Mesenchymal stem cell (in vitro differentiated cells and primary cell): Measurements from ENCODE around the gene POU1F1.
A peak's percentile ranks its signal among the peaks of the same experiment; 100 is the strongest.

Experiments used
- DNase-seq: peaks from one replicate; pipeline ENCODE4 v3.0.0-alpha.2; 2013
- H2AFZ ChIP-seq: one replicate; pipeline ENCODE4 v1.6.1; 2013; ENCODE audit warnings: low read depth, mild to moderate bottlenecking, control low read depth, inconsistent platforms, low read length, moderate library complexity
- H2AK5ac ChIP-seq: 2 replicates; pipeline ENCODE4 v1.6.1; 2013; ENCODE audit warnings: low read length, moderate library complexity, mild to moderate bottlenecking, inconsistent platforms; ENCODE audit not compliant: severe bottlenecking
- H2BK120ac ChIP-seq: one replicate; pipeline ENCODE4 v1.6.1; 2013; ENCODE audit warnings: low read depth, mild to moderate bottlenecking, inconsistent platforms, low read length, moderate library complexity
- H2BK12ac ChIP-seq, 2 experiments: one replicate each; pipeline ENCODE4 v1.6.1; 2013; ENCODE audit warnings: inconsistent platforms in 2 of 2, low read length in 2 of 2, mild to moderate bottlenecking in 2 of 2, moderate library complexity in 2 of 2, control low read depth in 1 of 2
- H2BK15ac ChIP-seq: one replicate; pipeline ENCODE4 v1.6.1; 2013; ENCODE audit warnings: mild to moderate bottlenecking, low read depth, inconsistent platforms; ENCODE audit not compliant: poor library complexity, severe bottlenecking
- H2BK5ac ChIP-seq: 2 replicates; pipeline ENCODE4 v1.6.1; 2013; ENCODE audit warnings: low read depth, mild to moderate bottlenecking, low read length, control low read depth, inconsistent platforms; ENCODE audit not compliant: poor library complexity, severe bottlenecking
- H3K14ac ChIP-seq, 2 experiments: one replicate each; pipeline ENCODE4 v1.6.1; 2013; ENCODE audit warnings: inconsistent platforms in 2 of 2, low read length in 2 of 2, control low read depth in 1 of 2, mild to moderate bottlenecking in 1 of 2, moderate library complexity in 1 of 2
- H3K18ac ChIP-seq, 2 experiments: one replicate each; pipeline ENCODE4 v1.6.1; 2013; ENCODE audit warnings: inconsistent platforms in 2 of 2, low read length in 2 of 2, control low read depth in 1 of 2, low read depth in 1 of 2, mild to moderate bottlenecking in 1 of 2
- H3K23ac ChIP-seq, 2 experiments: one replicate each; pipeline ENCODE4 v1.6.1; 2013; ENCODE audit warnings: inconsistent platforms in 2 of 2, low read length in 2 of 2, mild to moderate bottlenecking in 2 of 2, moderate library complexity in 2 of 2, control low read depth in 1 of 2
- H3K27ac ChIP-seq: 2 replicates; pipeline ENCODE4 v1.5.1; 2013; ENCODE audit warnings: mild to moderate bottlenecking, moderate library complexity, low read length, control low read depth, inconsistent platforms; ENCODE audit not compliant: poor library complexity, severe bottlenecking
- H3K27me3 ChIP-seq, 2 experiments: 2 replicates each; pipeline versions ENCODE4 v1.6.1 to v1.7.0; 2013; ENCODE audit warnings: low read length in 2 of 2, mild to moderate bottlenecking in 2 of 2, moderate library complexity in 2 of 2, control low read depth in 1 of 2, inconsistent platforms in 1 of 2; ENCODE audit not compliant: control insufficient read depth in 1 of 2, insufficient read depth in 1 of 2
- H3K36me3 ChIP-seq, 2 experiments: 2 replicates each; pipeline versions ENCODE4 v1.6.1 to v1.7.0; 2013; ENCODE audit warnings: low read length in 2 of 2, control low read depth in 1 of 2, inconsistent platforms in 1 of 2, low read depth in 1 of 2, mild to moderate bottlenecking in 1 of 2; ENCODE audit not compliant: insufficient read depth in 2 of 2, control insufficient read depth in 1 of 2
- H3K4ac ChIP-seq, 2 experiments: one replicate each; pipeline ENCODE4 v1.6.1; 2013; ENCODE audit warnings: inconsistent platforms in 2 of 2, low read length in 2 of 2, mild to moderate bottlenecking in 2 of 2, moderate library complexity in 2 of 2, control low read depth in 1 of 2, low read depth in 1 of 2
- H3K4me1 ChIP-seq: 2 replicates; pipeline ENCODE4 v1.6.1; 2013; ENCODE audit warnings: low read depth, low read length, control low read depth; ENCODE audit not compliant: control insufficient read depth, insufficient read depth
- H3K4me2 ChIP-seq: 2 replicates; pipeline ENCODE4 v1.6.1; 2013; ENCODE audit warnings: low read length, mild to moderate bottlenecking, inconsistent platforms; ENCODE audit not compliant: poor library complexity, severe bottlenecking
- H3K4me3 ChIP-seq, 2 experiments: 2 replicates each; pipeline versions ENCODE4 v1.5.1 to v1.7.0; 2013; ENCODE audit warnings: low read length in 2 of 2, mild to moderate bottlenecking in 2 of 2, control low read depth in 1 of 2, low read depth in 1 of 2; ENCODE audit not compliant: insufficient read depth in 1 of 2
- H3K79me1 ChIP-seq: replicated peaks from 2 replicates; pipeline ENCODE4 v1.6.1; 2013; ENCODE audit warnings: mild to moderate bottlenecking, control low read depth, low read length, inconsistent platforms; ENCODE audit not compliant: poor library complexity, severe bottlenecking
- H3K9ac ChIP-seq: 2 replicates; pipeline ENCODE4 v1.7.0; 2013; ENCODE audit warnings: mild to moderate bottlenecking, low read length, moderate library complexity
- H3K9me3 ChIP-seq: 2 replicates; pipeline ENCODE4 v1.7.0; 2013; ENCODE audit warnings: mild to moderate bottlenecking, low read length; ENCODE audit not compliant: control insufficient read depth
- H4K8ac ChIP-seq: one replicate; pipeline ENCODE4 v1.6.1; 2013; ENCODE audit warnings: inconsistent platforms, mild to moderate bottlenecking, low read length, moderate library complexity
- H4K91ac ChIP-seq: one replicate; pipeline ENCODE4 v1.6.1; 2013; ENCODE audit warnings: mild to moderate bottlenecking, low read length, inconsistent platforms
- WGBS: methylation state at CpG from one replicate; pipeline ENCODE4 v1.1.7; 2013; ENCODE audit warnings: mixed read lengths; 5-methylcytosine and 5-hydroxymethylcytosine counted together

The POU1F1 gene

DNA sequence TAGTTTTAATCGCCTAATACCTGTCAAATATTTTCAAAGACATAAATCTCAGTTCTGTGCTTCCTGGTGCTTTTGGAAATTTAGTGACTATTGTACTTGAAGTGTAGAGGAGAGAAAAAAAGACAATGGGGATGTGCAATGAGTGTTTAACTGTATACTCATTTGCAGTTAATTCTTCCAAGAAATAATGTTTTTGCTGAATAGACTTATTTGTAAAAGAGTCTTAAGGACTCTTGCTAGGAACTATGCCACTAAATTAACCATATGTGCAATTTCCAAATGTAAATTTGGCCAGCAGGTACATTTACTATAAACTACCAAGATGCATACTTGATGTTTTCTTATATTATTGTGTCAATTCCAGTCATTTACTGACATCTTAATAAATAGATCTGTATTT lies 47.3 kb downstream of the POU1F1 start:
- Histone ChIP-seq H3K23ac (no peak overlapping the region), H3K4me3 (peak overlapping the region in 1 of 2 experiments; percentile 100), H3K79me1 (peaks cover 4% of the 10 kb centered on the region), H2AK5ac (no peak overlapping the region), H2BK15ac (no peak overlapping the region), H2BK12ac (no peak overlapping the region), H3K4ac (no peak overlapping the region), H4K8ac (no peak overlapping the region), H3K18ac (no peak overlapping the region), H3K27ac (no peak overlapping the region), H3K36me3 (peaks cover 0 to 6% of the 10 kb centered on the region in 2 experiments), H3K4me1 (no peaks in the 10 kb centered on the region), H3K9me3 (no peaks in the 10 kb centered on the region), H2AFZ (no peak overlapping the region), H4K91ac (no peak overlapping the region), H2BK5ac (no peak overlapping the region), H3K27me3 (no peaks in the 10 kb centered on the region), H3K9ac (peak overlapping the region; percentile 99), H3K14ac (no peak overlapping the region), H2BK120ac (no peak overlapping the region), H3K4me2 (no peak overlapping the region)
- no CpG with 5 or more reads among the region's 1 CpG for WGBS
- DNase-seq, result no peak

DNA sequence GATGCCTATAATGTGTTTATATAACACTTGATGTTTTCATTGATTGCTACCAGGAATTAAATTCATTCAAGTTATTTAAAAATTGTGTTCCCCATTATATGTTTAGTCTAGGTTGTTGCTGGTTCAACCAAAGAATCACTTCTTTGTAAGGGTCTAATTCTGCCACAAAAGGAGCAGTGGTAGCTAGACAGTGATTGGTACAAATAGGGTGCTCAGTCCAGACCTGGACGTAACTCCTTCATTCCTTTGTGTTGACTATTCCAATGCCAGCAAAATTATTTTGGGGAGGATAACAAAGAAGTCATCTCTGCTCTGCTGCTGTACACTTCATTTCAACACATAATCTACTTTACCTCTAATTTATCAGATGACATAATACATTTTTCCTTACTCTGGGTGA lies 48.1 kb downstream of the POU1F1 start:
- no peaks in the 10 kb centered on the region for H3K9me3 ChIP-seq
- H3K79me1 ChIP-seq, result peaks cover 4% of the 10 kb centered on the region
- WGBS, result 27% methylated on average over 1 of the region's 1 CpG
- no peak overlapping the region for H4K8ac ChIP-seq
- H3K18ac ChIP-seq, result no peak overlapping the region
- H3K27me3 ChIP-seq, result no peaks in the 10 kb centered on the region
- no peaks in the 10 kb centered on the region for H3K4me1 ChIP-seq
- no peak overlapping the region for H3K4ac ChIP-seq
- H3K36me3 ChIP-seq, result peaks cover 0 to 6% of the 10 kb centered on the region in 2 experiments
- peak overlapping the region; percentile 99 for H3K9ac ChIP-seq
- H3K27ac ChIP-seq, result no peak overlapping the region
- H2BK120ac ChIP-seq, result no peak overlapping the region
- no peak overlapping the region for H2BK5ac ChIP-seq
- H4K91ac ChIP-seq, result no peak overlapping the region
- peak overlapping the region in 1 of 2 experiments; percentile 100 for H3K4me3 ChIP-seq
- H3K14ac ChIP-seq, result no peak overlapping the region
- H2AK5ac ChIP-seq, result no peak overlapping the region
- no peak overlapping the region for H3K23ac ChIP-seq
- peak; percentile 11 for DNase-seq
- H2AFZ ChIP-seq, result no peak overlapping the region
- H2BK15ac ChIP-seq, result no peak overlapping the region
- H2BK12ac ChIP-seq, result no peak overlapping the region
- H3K4me2 ChIP-seq, result peak overlapping the region; percentile 53

DNA sequence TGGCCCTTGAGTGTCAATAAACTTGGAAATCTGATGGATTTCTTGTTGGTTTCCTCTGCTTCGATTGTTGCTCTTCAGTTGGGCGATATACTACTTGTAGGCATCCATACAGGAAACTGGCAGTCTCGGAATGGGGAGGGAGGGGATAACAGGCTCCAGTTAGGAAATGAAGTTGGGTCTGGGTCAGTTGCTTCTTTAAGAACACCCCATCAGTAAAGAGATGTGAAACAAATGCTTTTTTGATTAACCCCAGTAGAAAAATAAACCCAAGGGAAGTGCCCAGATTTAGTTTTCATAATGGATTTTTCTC lies 48.6 kb downstream of the POU1F1 start:
- no peak overlapping the region for H2BK15ac ChIP-seq
- no peak overlapping the region for H2BK5ac ChIP-seq
- DNase-seq, result no peak
- no peak overlapping the region for H3K23ac ChIP-seq
- H3K9ac ChIP-seq, result peak overlapping the region; percentile 99
- H4K91ac ChIP-seq, result no peak overlapping the region
- H3K27ac ChIP-seq, result peak overlapping the region; percentile 48
- peak overlapping the region; percentile 97 for H4K8ac ChIP-seq
- no peak overlapping the region for H2BK120ac ChIP-seq
- H2AK5ac ChIP-seq, result no peak overlapping the region
- peak overlapping the region; percentile 96 for H2AFZ ChIP-seq
- H3K4me1 ChIP-seq, result no peaks in the 10 kb centered on the region
- H3K14ac ChIP-seq, result peak overlapping the region in 1 of 2 experiments; percentile 86
- peak overlapping the region in 1 of 2 experiments; percentile 62 for H3K18ac ChIP-seq
- 0% methylated on average over 3 of the region's 3 CpGs for WGBS
- peaks cover 4% of the 10 kb centered on the region for H3K79me1 ChIP-seq
- no peak overlapping the region for H2BK12ac ChIP-seq
- H3K4ac ChIP-seq, result peak overlapping the region; percentile 84 to 93
- no peaks in the 10 kb centered on the region for H3K27me3 ChIP-seq
- no peaks in the 10 kb centered on the region for H3K9me3 ChIP-seq
- H3K4me3 ChIP-seq, result peak overlapping the region; percentile 97 to 100
- peak overlapping the region; percentile 62 for H3K4me2 ChIP-seq
- H3K36me3 ChIP-seq, result peaks cover 0 to 6% of the 10 kb centered on the region in 2 experiments

DNA sequence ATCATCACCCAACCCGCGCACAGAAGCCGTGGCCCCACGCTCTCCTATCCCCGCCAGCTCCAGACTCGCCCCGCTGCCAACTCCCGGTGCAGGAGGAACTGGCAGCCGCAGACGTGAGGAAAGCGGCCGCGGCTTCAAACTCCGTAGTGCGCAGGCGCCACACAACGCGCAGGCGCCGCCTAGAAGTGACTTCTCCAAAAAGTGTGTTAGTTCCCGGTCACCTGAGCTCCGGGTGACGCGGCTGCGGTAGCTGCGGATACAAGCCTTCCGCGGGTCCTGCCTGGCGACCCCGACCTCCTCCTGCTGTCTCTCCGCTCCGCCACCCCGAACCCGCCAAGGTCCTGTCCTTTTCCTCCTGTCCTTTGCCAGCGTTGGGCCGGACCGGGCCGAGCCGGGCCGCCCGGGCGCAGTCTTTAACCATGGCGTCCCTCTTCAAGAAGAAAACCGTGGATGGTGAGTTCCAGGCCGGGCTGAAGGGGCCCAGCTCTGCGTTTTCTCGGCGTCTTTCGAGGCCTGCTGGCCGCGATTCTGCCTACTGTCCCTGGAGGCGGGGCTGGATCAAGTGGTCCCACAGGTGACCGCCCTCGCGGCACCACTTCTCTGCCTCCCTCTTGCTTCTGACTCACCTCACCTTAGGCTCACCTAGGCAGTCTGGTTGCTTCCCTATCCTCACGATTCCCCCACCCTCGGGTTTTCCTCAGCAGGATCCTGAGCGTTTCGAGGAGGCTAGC lies 49.1 kb downstream of the POU1F1 start, which contains the start of gene CHMP2B:
Gene CHMP2B (plus strand): TSS at position 206 of the 731 bp plus-strand sequence. CDS start 214 bp downstream, at position 420.
- WGBS, result under 1% methylated on average over 56 of the region's 59 CpGs
- Histone ChIP-seq H2AK5ac (no peak within 1 kb of the TSS), H4K91ac (peak within 1 kb of the TSS; percentile 70), H3K79me1 (peaks cover 2% of the 10 kb centered on the region), H3K23ac (peak within 1 kb of the TSS in 1 of 2 experiments; percentile 91), H3K4me2 (peak within 1 kb of the TSS; percentile 99), H3K18ac (peak within 1 kb of the TSS; percentile 97), H3K4me1 (no peaks in the 10 kb centered on the region), H3K27ac (peak within 1 kb of the TSS; percentile 48), H3K27me3 (no peaks in the 10 kb centered on the region), H3K9ac (peak within 1 kb of the TSS; percentile 99), H2BK12ac (no peak within 1 kb of the TSS), H4K8ac (peak within 1 kb of the TSS; percentile 97), H3K36me3 (peaks cover 0 to 6% of the 10 kb centered on the region in 2 experiments), H2AFZ (peak within 1 kb of the TSS; percentile 96), H2BK120ac (peak within 1 kb of the TSS; percentile 66), H2BK5ac (peak within 1 kb of the TSS; percentile 59), H3K4ac (peak within 1 kb of the TSS; percentile 84 to 93), H3K14ac (peak within 1 kb of the TSS; percentile 43 to 86), H3K4me3 (peak within 1 kb of the TSS; percentile 97 to 100), H2BK15ac (peak within 1 kb of the TSS; percentile 97), H3K9me3 (no peaks in the 10 kb centered on the region)
- DNase-seq, result peak; percentile 91
